ENCODE data around the gene PCDH9.

PCDH9 gene

DNA sequence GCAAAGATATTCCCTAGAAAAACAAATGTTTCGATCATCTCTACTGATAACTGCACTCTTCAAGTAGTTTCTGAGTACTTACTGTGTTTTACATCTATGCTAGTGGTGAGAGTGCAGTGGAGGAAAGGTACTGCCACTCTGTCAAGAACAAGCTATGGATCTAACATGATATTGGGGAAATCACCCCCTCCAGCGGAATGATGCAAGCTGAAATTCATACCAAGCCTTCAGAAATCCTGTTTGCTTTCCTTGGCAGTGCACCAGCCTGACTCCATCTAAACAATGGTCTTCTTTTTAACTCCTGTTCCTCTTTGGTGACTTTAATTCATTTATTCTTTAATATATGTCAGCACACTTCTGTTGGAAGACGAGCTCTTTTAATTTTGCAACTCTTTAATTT lies 238.0 kb downstream of the PCDH9 start:
- no peak for DNase-seq (ENCODE audit: low spot score)
- TF ChIP-seq, protein P1, sequence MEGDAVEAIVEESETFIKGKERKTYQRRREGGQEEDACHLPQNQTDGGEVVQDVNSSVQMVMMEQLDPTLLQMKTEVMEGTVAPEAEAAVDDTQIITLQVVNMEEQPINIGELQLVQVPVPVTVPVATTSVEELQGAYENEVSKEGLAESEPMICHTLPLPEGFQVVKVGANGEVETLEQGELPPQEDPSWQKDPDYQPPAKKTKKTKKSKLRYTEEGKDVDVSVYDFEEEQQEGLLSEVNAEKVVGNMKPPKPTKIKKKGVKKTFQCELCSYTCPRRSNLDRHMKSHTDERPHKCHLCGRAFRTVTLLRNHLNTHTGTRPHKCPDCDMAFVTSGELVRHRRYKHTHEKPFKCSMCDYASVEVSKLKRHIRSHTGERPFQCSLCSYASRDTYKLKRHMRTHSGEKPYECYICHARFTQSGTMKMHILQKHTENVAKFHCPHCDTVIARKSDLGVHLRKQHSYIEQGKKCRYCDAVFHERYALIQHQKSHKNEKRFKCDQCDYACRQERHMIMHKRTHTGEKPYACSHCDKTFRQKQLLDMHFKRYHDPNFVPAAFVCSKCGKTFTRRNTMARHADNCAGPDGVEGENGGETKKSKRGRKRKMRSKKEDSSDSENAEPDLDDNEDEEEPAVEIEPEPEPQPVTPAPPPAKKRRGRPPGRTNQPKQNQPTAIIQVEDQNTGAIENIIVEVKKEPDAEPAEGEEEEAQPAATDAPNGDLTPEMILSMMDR (IDR thresholded peaks at IDR 0.05; ENCODE audit: borderline replicate concordance, control extremely low read depth, extremely low read depth, insufficient read depth, missing control alignments) = no peak
- in situ Hi-C loops (cut with MboI; ENCODE audit: low sequenced_read_pairs, unreplicated experiment) = no loop called here

DNA sequence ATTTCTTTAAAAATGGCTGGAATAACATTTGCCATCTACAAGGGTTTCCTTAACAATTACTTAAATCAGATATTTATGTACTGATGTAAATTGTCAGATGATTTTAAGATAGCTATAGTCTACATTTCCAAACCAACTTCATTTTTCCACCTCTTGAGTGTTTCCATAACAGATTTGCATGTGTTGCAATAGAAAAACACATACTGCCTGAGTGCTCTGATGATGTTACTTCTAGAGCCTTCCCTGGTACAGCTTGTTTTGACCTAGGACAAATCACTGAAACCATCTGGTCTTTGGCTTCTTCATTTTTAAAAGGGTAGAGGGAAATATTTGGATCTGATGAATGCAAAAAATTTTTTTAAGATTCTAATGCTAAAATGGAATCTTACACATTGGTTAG lies 245.9 kb downstream of the PCDH9 start:
- DNase-seq (ENCODE audit: low spot score) = no peak
- TF ChIP-seq, protein P1 (IDR thresholded peaks at IDR 0.05; ENCODE audit: borderline replicate concordance, control extremely low read depth, extremely low read depth, insufficient read depth, missing control alignments) = no peak
- in situ Hi-C loops (cut with MboI; ENCODE audit: low sequenced_read_pairs, unreplicated experiment) = no loop called here

DNA sequence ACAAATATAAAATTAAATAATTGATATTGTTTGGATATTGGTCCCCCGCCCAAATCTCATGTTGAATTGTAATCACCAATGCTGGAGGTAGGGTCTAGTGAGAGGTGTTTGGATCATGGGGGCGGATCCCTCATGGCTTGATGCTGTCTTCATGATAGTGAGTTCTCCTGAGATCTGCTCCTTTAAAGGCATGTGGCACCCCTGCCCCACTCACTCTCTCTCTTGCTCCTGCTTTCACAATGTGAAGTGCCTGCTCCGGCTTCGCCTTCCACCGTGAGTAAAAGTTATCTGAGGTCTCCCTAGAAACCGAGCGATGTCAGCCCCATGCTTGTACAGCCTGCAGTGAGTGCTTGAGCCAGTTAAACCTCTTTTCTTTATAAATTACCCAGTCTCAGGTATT lies 248.2 kb downstream of the PCDH9 start:
- DNase-seq (ENCODE audit: low spot score) = no peak
- in situ Hi-C loops (cut with MboI; ENCODE audit: low sequenced_read_pairs, unreplicated experiment) = no loop called here
- TF ChIP-seq, protein P1 (IDR thresholded peaks at IDR 0.05; ENCODE audit: borderline replicate concordance, control extremely low read depth, extremely low read depth, insufficient read depth, missing control alignments) = no peak

DNA sequence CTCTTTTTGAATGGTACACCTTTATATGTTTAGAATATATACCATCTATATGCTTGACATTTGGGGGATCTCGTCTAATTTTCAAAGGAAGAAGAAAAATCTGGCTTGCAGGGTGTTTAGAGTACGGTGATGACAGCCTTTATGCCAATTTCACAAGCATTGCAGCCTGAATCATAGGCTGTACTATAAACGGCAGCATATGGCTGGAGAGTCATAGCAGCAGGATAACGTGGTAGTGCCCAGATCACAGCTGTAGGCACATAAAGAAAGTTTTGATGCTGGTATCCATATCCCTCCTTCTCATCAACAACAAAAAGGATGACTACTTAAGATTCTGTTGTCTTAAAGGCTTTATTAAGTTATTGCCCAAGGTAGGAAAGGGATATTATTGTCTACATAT lies 253.0 kb downstream of the PCDH9 start:
- no peak for DNase-seq (ENCODE audit: low spot score)
- in situ Hi-C loops (cut with MboI; ENCODE audit: low sequenced_read_pairs, unreplicated experiment) = no loop called here
- TF ChIP-seq, protein P1 (IDR thresholded peaks at IDR 0.05; ENCODE audit: borderline replicate concordance, control extremely low read depth, extremely low read depth, insufficient read depth, missing control alignments) = no peak

DNA sequence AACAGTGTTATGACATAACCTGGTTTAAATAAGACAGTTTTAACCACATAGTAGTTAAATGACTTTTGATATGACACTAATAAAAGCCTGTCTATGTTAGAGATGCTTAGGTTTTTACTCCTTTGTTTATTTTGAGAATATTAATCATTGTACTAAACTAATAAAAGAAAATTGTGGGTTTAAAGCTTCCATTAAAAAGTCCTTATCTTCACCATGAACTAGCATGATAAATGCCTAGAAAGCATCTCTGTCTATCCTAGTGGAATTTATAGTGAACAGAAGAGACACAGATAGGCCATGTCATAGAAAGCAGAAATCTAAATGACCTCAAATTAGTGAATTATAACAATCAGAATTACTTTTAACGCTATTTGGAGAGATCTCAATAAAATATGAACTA lies 255.2 kb downstream of the PCDH9 start:
- DNase-seq (ENCODE audit: low spot score) = no peak
- TF ChIP-seq, protein P1 (IDR thresholded peaks at IDR 0.05; ENCODE audit: borderline replicate concordance, control extremely low read depth, extremely low read depth, insufficient read depth, missing control alignments) = no peak
- in situ Hi-C loops (cut with MboI; ENCODE audit: low sequenced_read_pairs, unreplicated experiment) = no loop called here

DNA sequence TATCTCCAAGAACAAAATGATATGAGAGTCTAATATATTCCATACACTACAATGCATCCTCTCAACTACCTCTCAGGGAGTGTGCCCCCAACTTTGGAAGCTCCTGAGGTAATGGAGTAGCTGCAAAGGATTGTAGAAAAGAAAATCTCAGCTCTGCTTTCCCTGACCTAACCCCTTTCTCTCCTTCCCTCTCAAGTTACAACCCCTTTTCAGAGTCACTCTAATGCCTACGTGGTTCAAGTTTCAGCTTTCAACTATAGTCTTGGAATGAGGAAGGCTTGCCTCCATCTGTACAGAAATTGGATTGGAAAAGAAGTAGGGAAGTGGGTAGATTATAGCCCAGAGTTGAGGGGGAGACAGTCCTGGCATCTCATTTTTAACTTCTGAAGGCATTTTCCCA lies 256.0 kb downstream of the PCDH9 start:
- TF ChIP-seq, protein P1 (IDR thresholded peaks at IDR 0.05; ENCODE audit: borderline replicate concordance, control extremely low read depth, extremely low read depth, insufficient read depth, missing control alignments) = no peak
- in situ Hi-C loops (cut with MboI; ENCODE audit: low sequenced_read_pairs, unreplicated experiment) = no loop called here
- DNase-seq (ENCODE audit: low spot score) = no peak

DNA sequence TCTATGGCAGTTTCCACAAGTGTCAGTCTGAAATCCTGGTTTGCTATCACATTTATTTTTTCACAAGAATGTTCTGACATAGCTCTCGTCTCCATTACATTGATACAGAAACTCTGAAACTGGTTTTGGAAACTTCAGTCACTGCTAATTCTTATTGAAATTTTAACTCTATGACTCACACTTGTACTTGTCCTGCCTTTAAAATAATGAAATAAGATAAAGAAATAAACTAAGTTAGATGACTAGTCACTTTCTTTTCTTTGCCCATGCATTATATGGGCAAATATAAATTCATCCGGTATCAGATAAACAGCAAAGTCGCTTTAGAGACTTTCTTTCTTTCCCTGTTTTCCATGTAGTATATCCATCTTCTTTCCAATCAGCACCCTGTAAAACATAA lies 257.5 kb downstream of the PCDH9 start:
- in situ Hi-C loops (cut with MboI; ENCODE audit: low sequenced_read_pairs, unreplicated experiment) = no loop called here
- no peak for DNase-seq (ENCODE audit: low spot score)
- TF ChIP-seq, protein P1 (IDR thresholded peaks at IDR 0.05; ENCODE audit: borderline replicate concordance, control extremely low read depth, extremely low read depth, insufficient read depth, missing control alignments) = no peak

Data from GM13976 (cell line).